Vagina (tissue), 2 donors: ENCODE measurements around the gene GDPD4.

ENCODE experiments used
- CTCF ChIP-seq, 3 experiments: fragments of 450-650 bp in 2 of 3; fragments of 200-600 bp in 1 of 3; sonication (generic) in 1 of 3; IDR thresholded peaks; one replicate each; pipeline ENCODE4 v1.5.1; 2017 to 2019; ENCODE audit warnings: antibody characterized with exemption in 3 of 3, mild to moderate bottlenecking in 2 of 3, moderate library complexity in 2 of 3
- POLR2A ChIP-seq, 2 donors: fragments of 450-650 bp; IDR thresholded peaks; one replicate each; pipeline ENCODE4 v1.6.1; 2017; ENCODE audit warnings: antibody characterized with exemption in 2 of 2, mild to moderate bottlenecking in 2 of 2, moderate library complexity in 2 of 2

- no peak for TF ChIP-seq CTCF (IDR thresholded peaks at IDR 0.05)
- TF ChIP-seq POLR2A (IDR thresholded peaks at IDR 0.05), result no peak
Observed at GRCh38 chr11:77232242-77232641, 69.2 kb downstream of the GDPD4 start.
